Endothelial cell of umbilical vein (primary cell): ENCODE results near the gene MARK2. TPM values are rescaled to one million over a fixed set of nuclear protein-coding genes. Genes with fewer than 3 reads are reported as not detected.

Source experiments
- BruUV-seq: library from RNA; stranded (reverse); fragments of 400-500 nt; replicated peaks from 2 replicates; lab custom pipeline; 2021; lab: Mats Ljungman, UMichigan
- CTCF ChIA-PET: fragments of 300-600, 350-600 bp; sonication (Branson Sonifier 250); formaldehyde crosslinking; loops from one replicate; lab custom pipeline; 2021; ENCODE audit warnings: antibody characterized with exemption, inconsistent platforms; lab: Charles Lee
- POLR2A ChIA-PET: fragments of 300-600, 350-600 bp; sonication (Branson Sonifier 250); formaldehyde crosslinking; loops from one replicate; lab custom pipeline; 2021; ENCODE audit warnings: antibody characterized with exemption, inconsistent platforms; lab: Charles Lee
- DNase-seq: peaks from one replicate; pipeline ENCODE4 v3.0.0-alpha.2; 2011; ENCODE audit warnings: low read depth, low spot score
- FAIRE-seq: peaks from 2 replicates; lab custom pipeline; 2011; peaks lifted over from hg19 to GRCh38; lab: Jason Lieb, UNC
- H2AFZ ChIP-seq: 2 replicates; pipeline ENCODE4 v1.6.0; 2012; ENCODE audit warnings: low read depth, low read length, control low read depth, inconsistent platforms
- H3K27ac ChIP-seq: 2 replicates; pipeline ENCODE4 v1.5.1; 2011; ENCODE audit warnings: low read depth, mild to moderate bottlenecking, control low read depth, low read length, moderate library complexity; ENCODE audit not compliant: insufficient read depth
- H3K27me3 ChIP-seq, 2 experiments: 2 replicates each; pipeline versions ENCODE4 v1.6.0 to v1.6.1; 2011; ENCODE audit warnings: low read length in 2 of 2, mixed read lengths in 1 of 2; ENCODE audit not compliant: control insufficient read depth in 2 of 2, insufficient read depth in 2 of 2
- H3K36me3 ChIP-seq, 2 experiments: 2 replicates in 1 of 2; 3 replicates in 1 of 2; pipeline ENCODE4 v1.5.1; 2011; ENCODE audit warnings: low read length in 2 of 2, mild to moderate bottlenecking in 1 of 2, moderate library complexity in 1 of 2; ENCODE audit not compliant: control insufficient read depth in 2 of 2, insufficient read depth in 2 of 2; ENCODE audit errors: extremely low read depth in 1 of 2
- H3K4me1 ChIP-seq: 3 replicates; pipeline ENCODE4 v1.5.1; 2011; ENCODE audit warnings: mild to moderate bottlenecking, low read length; ENCODE audit not compliant: control insufficient read depth, insufficient read depth; ENCODE audit errors: extremely low read depth
- H3K4me2 ChIP-seq: 2 replicates; pipeline ENCODE4 v1.6.1; 2011; ENCODE audit warnings: low read length, control low read depth, mixed read lengths; ENCODE audit not compliant: insufficient read depth
- H3K4me3 ChIP-seq, 3 experiments: fragments of 200-600 bp in 1 of 3; sonication (generic), shearing (Covaris generic) in 1 of 3; replicated peaks in 1 of 3; 2 replicates each; pipeline ENCODE4 v1.5.1; 2011 to 2016; ENCODE audit warnings: control low read depth in 3 of 3, low read length in 3 of 3, mild to moderate bottlenecking in 2 of 3, inconsistent platforms in 1 of 3, low read depth in 1 of 3, moderate library complexity in 1 of 3; ENCODE audit not compliant: insufficient read depth in 1 of 3
- H3K79me2 ChIP-seq: 2 replicates; pipeline ENCODE4 v1.6.0; 2012; ENCODE audit warnings: low read length, inconsistent platforms; ENCODE audit not compliant: control insufficient read depth, insufficient read depth
- H3K9ac ChIP-seq: replicated peaks from 2 replicates; pipeline ENCODE3; 2011; ENCODE audit warnings: low read length, control low read depth; ENCODE audit not compliant: insufficient read depth; ENCODE audit errors: extremely low read depth
- H3K9me1 ChIP-seq: replicated peaks from 3 replicates; pipeline ENCODE4 v1.6.0; 2011; ENCODE audit warnings: mild to moderate bottlenecking, low read length; ENCODE audit not compliant: control insufficient read depth, insufficient read depth; ENCODE audit errors: extremely low read depth
- H3K9me3 ChIP-seq: replicated peaks from 2 replicates; pipeline ENCODE4 v1.5.1; 2012; ENCODE audit warnings: low read length, inconsistent platforms; ENCODE audit not compliant: control insufficient read depth, insufficient read depth
- H4K20me1 ChIP-seq: replicated peaks from 2 replicates; pipeline ENCODE3; 2011; ENCODE audit warnings: mild to moderate bottlenecking, low read length; ENCODE audit not compliant: control insufficient read depth, insufficient read depth; ENCODE audit errors: extremely low read depth
- CTCF ChIP-seq, 2 donors: IDR thresholded peaks; 1 replicate in 1 of 2; 2 replicates in 1 of 2; pipeline ENCODE4 v1.5.1; 2011; ENCODE audit warnings: low read length in 2 of 2, mild to moderate bottlenecking in 2 of 2, moderate library complexity in 2 of 2, control low read depth in 1 of 2, inconsistent platforms in 1 of 2, low read depth in 1 of 2; ENCODE audit not compliant: insufficient read depth in 1 of 2; ENCODE audit errors: extremely low read depth in 1 of 2
- FOS ChIP-seq: IDR thresholded peaks from 2 replicates; pipeline ENCODE4 v1.6.1; 2011; ENCODE audit warnings: mild to moderate bottlenecking, low read length, moderate library complexity, borderline replicate concordance; ENCODE audit not compliant: insufficient read depth
- JUN ChIP-seq: IDR thresholded peaks from 2 replicates; pipeline ENCODE4 v1.6.1; 2011; ENCODE audit warnings: borderline replicate concordance, low read depth; ENCODE audit not compliant: insufficient read length, insufficient read depth
- MYC ChIP-seq: IDR thresholded peaks from one replicate; pipeline ENCODE4 v1.6.1; 2011; ENCODE audit warnings: mild to moderate bottlenecking, low read depth, low read length
- POLR2AphosphoS5 ChIP-seq: IDR thresholded peaks from 2 replicates; pipeline ENCODE4 v1.6.1; 2012; ENCODE audit warnings: low read depth, mild to moderate bottlenecking, control low read depth, low read length, moderate library complexity; ENCODE audit not compliant: insufficient read depth
- dilution Hi-C: fragments of 300-500 bp; cut with MboI; formaldehyde crosslinking; loops from one replicate; pipeline ENCODE4 v1.15.0; 2019; ENCODE audit warnings: low sequenced_read_pairs; ENCODE audit not compliant: extremely low pct_ligation_motif_present
- intact Hi-C: fragments of 100-400 bp; cut with micrococcal nuclease; formaldehyde crosslinking; loops from one replicate; pipeline ENCODE4 v1.10.0; 2022
- polyA plus RNA-seq, 4 experiments: library from polyadenylated mRNA; depleted of rRNA in 3 of 4; stranded (reverse) in 3 of 4; unstranded in 1 of 4; fragments of >200 nt; gene quantifications; 2 replicates each; pipeline versions ENCODE4 v1.2.1 to v1.2.3, GENCODE V29; 2011 to 2012; ENCODE audit warnings: missing spikeins in 1 of 4
- total RNA-seq: library from RNA; stranded (reverse); gene quantifications from 2 replicates; pipeline ENCODE4 v1.2.3, GENCODE V29; 2021

Gene MARK2
- total and polyA plus RNA-seq, 2 donors (not counting 3 experiments of a cell fraction or from before 2014, with no cell fraction given), result 16.6 to 34.7 TPM

GRCh38 chr11:63920126-63920938 is 81.4 kb downstream of the MARK2 start:
- Histone ChIP-seq H3K27me3 (peaks cover 2 to 6% of the 10 kb centered on the region in 2 experiments), H3K9me3 (no peaks in the 10 kb centered on the region), H2AFZ (no peak overlapping the region), H3K4me1 (peaks cover 7% of the 10 kb centered on the region), H3K9ac (no peak overlapping the region), H3K9me1 (no peaks in the 10 kb centered on the region), H3K27ac (no peak overlapping the region), H4K20me1 (no peaks in the 10 kb centered on the region), H3K4me2 (no peak overlapping the region), H3K4me3 (no peak overlapping the region), H3K79me2 (no peaks in the 10 kb centered on the region), H3K36me3 (no peaks in the 10 kb centered on the region)
- ChIA-PET CTCF (interaction anchor here (0.9 to 3.1 kb wide), 11 partner anchors 9 to 229 kb away, joined by 3 to 11 read pairs (median 5); partner anchors contain the start of gene ZFTA), POLR2A (no interaction called here)
- FAIRE-seq (no peak), DNase-seq (no peak)
- dilution Hi-C loops (no loop called here), intact Hi-C loops (no loop called here)
- no peak for TF ChIP-seq POLR2AphosphoS5
- no peak for TF ChIP-seq JUN
- TF ChIP-seq FOS, result no peak
- BruUV-seq, result no TSS peak

- Histone ChIP-seq H3K79me2 (no peaks in the 10 kb centered on the region), H3K4me3 (no peak overlapping the region), H3K4me2 (no peak overlapping the region), H3K36me3 (no peaks in the 10 kb centered on the region), H3K27me3 (peaks cover 2 to 6% of the 10 kb centered on the region in 2 experiments), H3K9me1 (no peaks in the 10 kb centered on the region), H3K9me3 (no peaks in the 10 kb centered on the region), H3K4me1 (peaks cover 7% of the 10 kb centered on the region), H3K27ac (no peak overlapping the region), H4K20me1 (no peaks in the 10 kb centered on the region), H2AFZ (no peak overlapping the region), H3K9ac (no peak overlapping the region)
- CTCF ChIA-PET, result interaction anchor here (0.7 to 3.1 kb wide), 13 partner anchors 9 to 229 kb away, joined by 3 to 11 read pairs (median 5); partner anchors contain the start of genes MARK2 and ZFTA
- POLR2A ChIA-PET, result no interaction called here
- FAIRE-seq, result peak; percentile 43
- no peak for TF ChIP-seq MYC
- peak; percentile 61 to 74 for TF ChIP-seq CTCF (IDR thresholded peaks at IDR 0.05; ENCODE audit: extremely low read depth in 1 of 2, insufficient read depth in 1 of 2, low read depth in 1 of 2, low read length in 2 of 2)
- DNase-seq, result no peak
- no TSS peak for BruUV-seq
- dilution Hi-C loops, result no loop called here
- intact Hi-C loops, result loop anchor here (1.0 kb wide), 1 partner anchor 84 kb away; no protein-coding TSS in a partner anchor
These were observed 82.1 kb downstream of the MARK2 start for GRCh38 chr11:63920939-63921417.
